H9 (cell line): ENCODE results near the gene CLCN2. TPM values are rescaled to one million over a fixed set of nuclear protein-coding genes. Genes with fewer than 3 reads are reported as not detected.

ENCODE experiments used
- DNase-seq: peaks from one replicate; pipeline ENCODE4 v3.0.0-alpha.2; 2017
- H2AFZ ChIP-seq: one replicate; pipeline ENCODE4 v1.6.1; 2013; ENCODE audit warnings: mild to moderate bottlenecking, low read length, control low read depth, moderate library complexity
- H2AK5ac ChIP-seq: 2 replicates; pipeline ENCODE4 v1.6.1; 2013; ENCODE audit warnings: low read length, control low read depth, mixed read lengths; ENCODE audit not compliant: insufficient read length
- H2BK120ac ChIP-seq: one replicate; pipeline ENCODE4 v1.6.1; 2013; ENCODE audit warnings: low read depth, mild to moderate bottlenecking, low read length, control low read depth, inconsistent platforms; ENCODE audit not compliant: poor library complexity, severe bottlenecking
- H2BK12ac ChIP-seq: 2 replicates; pipeline ENCODE4 v1.6.1; 2013; ENCODE audit warnings: low read length, control low read depth, mixed read lengths, low read depth; ENCODE audit not compliant: insufficient read length
- H2BK15ac ChIP-seq: 2 replicates; pipeline ENCODE4 v1.6.1; 2013; ENCODE audit warnings: low read depth, low read length, control low read depth
- H2BK20ac ChIP-seq: one replicate; pipeline ENCODE4 v1.6.1; 2013; ENCODE audit warnings: low read depth, mild to moderate bottlenecking, low read length, control low read depth, inconsistent platforms; ENCODE audit not compliant: poor library complexity, severe bottlenecking
- H2BK5ac ChIP-seq: 2 replicates; pipeline ENCODE4 v1.6.1; 2013; ENCODE audit warnings: low read length, control low read depth, mixed read lengths; ENCODE audit not compliant: insufficient read length
- H3K14ac ChIP-seq: 2 replicates; pipeline ENCODE4 v1.6.1; 2013; ENCODE audit warnings: low read length, control low read depth; ENCODE audit not compliant: insufficient read depth
- H3K18ac ChIP-seq: 2 replicates; pipeline ENCODE4 v1.6.1; 2013; ENCODE audit warnings: low read depth, mild to moderate bottlenecking, mixed read lengths, low read length, control low read depth; ENCODE audit not compliant: insufficient read length
- H3K23ac ChIP-seq: 2 replicates; pipeline ENCODE4 v1.6.1; 2013; ENCODE audit warnings: low read length, control low read depth, mixed read lengths, low read depth; ENCODE audit not compliant: insufficient read length
- H3K23me2 ChIP-seq: 2 replicates; pipeline ENCODE4 v1.6.1; 2013; ENCODE audit warnings: low read depth, mild to moderate bottlenecking, mixed read lengths, low read length, control low read depth; ENCODE audit not compliant: insufficient read length, poor library complexity, severe bottlenecking
- H3K27ac ChIP-seq: 2 replicates; pipeline ENCODE4 v1.5.1; 2013; ENCODE audit warnings: low read length, control low read depth, mixed read lengths, low read depth; ENCODE audit not compliant: insufficient read length
- H3K27me3 ChIP-seq: 2 replicates; pipeline ENCODE4 v1.6.1; 2013; ENCODE audit warnings: low read length, control low read depth, inconsistent platforms; ENCODE audit not compliant: insufficient read depth
- H3K4ac ChIP-seq: 2 replicates; pipeline ENCODE4 v1.6.1; 2013; ENCODE audit warnings: low read depth, mild to moderate bottlenecking, control low read depth, inconsistent platforms, low read length, moderate library complexity
- H3K4me1 ChIP-seq: 2 replicates; pipeline ENCODE4 v1.6.1; 2013; ENCODE audit warnings: low read length, control low read depth, inconsistent platforms; ENCODE audit not compliant: insufficient read depth
- H3K4me2 ChIP-seq: 2 replicates; pipeline ENCODE4 v1.6.1; 2013; ENCODE audit warnings: low read length, control low read depth, mixed read lengths; ENCODE audit not compliant: insufficient read length, insufficient read depth
- H3K56ac ChIP-seq: 2 replicates; pipeline ENCODE4 v1.6.1; 2013; ENCODE audit warnings: low read depth, mild to moderate bottlenecking, mixed read lengths, low read length, control low read depth; ENCODE audit not compliant: insufficient read length
- H3K79me1 ChIP-seq: 2 replicates; pipeline ENCODE4 v1.6.1; 2013; ENCODE audit warnings: low read depth, mild to moderate bottlenecking, moderate library complexity, low read length, control low read depth, inconsistent platforms; ENCODE audit not compliant: insufficient read depth, poor library complexity, severe bottlenecking
- H3K79me2 ChIP-seq: 2 replicates; pipeline ENCODE4 v1.6.1; 2013; ENCODE audit warnings: low read length, control low read depth, inconsistent platforms; ENCODE audit not compliant: insufficient read depth
- H3K9ac ChIP-seq: 2 replicates; pipeline ENCODE4 v1.6.1; 2013; ENCODE audit warnings: low read length, control low read depth, mixed read lengths; ENCODE audit not compliant: insufficient read length; ENCODE audit errors: extremely low read depth
- H3K9me3 ChIP-seq: one replicate; pipeline ENCODE4 v1.6.1; 2013; ENCODE audit warnings: low read depth, low read length, inconsistent platforms; ENCODE audit not compliant: control insufficient read depth
- H3T11ph ChIP-seq: one replicate; pipeline ENCODE4 v1.6.1; 2013; ENCODE audit warnings: mild to moderate bottlenecking, low read length, control low read depth, inconsistent platforms
- H4K20me1 ChIP-seq: one replicate; pipeline ENCODE4 v1.6.1; 2013; ENCODE audit not compliant: control insufficient read depth, insufficient read length, insufficient read depth
- H4K5ac ChIP-seq: 2 replicates; pipeline ENCODE4 v1.6.1; 2013; ENCODE audit warnings: low read depth, mild to moderate bottlenecking, mixed read lengths, low read length, control low read depth; ENCODE audit not compliant: insufficient read length
- H4K8ac ChIP-seq: replicated peaks from 2 replicates; pipeline ENCODE4 v1.6.1; 2013; ENCODE audit warnings: low read length, control low read depth, mixed read lengths, low read depth; ENCODE audit not compliant: insufficient read length
- H4K91ac ChIP-seq: 2 replicates; pipeline ENCODE4 v1.6.1; 2013; ENCODE audit warnings: low read depth, mild to moderate bottlenecking, moderate library complexity, mixed read lengths, low read length, control low read depth; ENCODE audit not compliant: insufficient read length
- H3K27ac Mint-ChIP-seq, 3 experiments: 2 replicates in 2 of 3; 3 replicates in 1 of 3; pipeline ENCODE4 v1.8.0; 2020 to 2021; ENCODE audit warnings: mixed read lengths in 3 of 3, mild to moderate bottlenecking in 1 of 3, moderate library complexity in 1 of 3
- H3K27me3 Mint-ChIP-seq: 2 replicates; pipeline ENCODE4 v1.8.0; 2021; ENCODE audit warnings: low read depth, mild to moderate bottlenecking, moderate library complexity, mixed read lengths
- H3K36me3 Mint-ChIP-seq, 3 experiments: 2 replicates in 2 of 3; 3 replicates in 1 of 3; pipeline ENCODE4 v1.8.0; 2020 to 2021; ENCODE audit warnings: low read depth in 3 of 3, mixed read lengths in 3 of 3; ENCODE audit not compliant: insufficient read depth in 1 of 3
- H3K4me1 Mint-ChIP-seq, 2 experiments: 2 replicates each; pipeline ENCODE4 v1.8.0; 2020; ENCODE audit warnings: mixed read lengths in 2 of 2
- H3K4me3 Mint-ChIP-seq, 2 experiments: 2 replicates in 1 of 2; 3 replicates in 1 of 2; pipeline ENCODE4 v1.8.0; 2020 to 2021; ENCODE audit warnings: mild to moderate bottlenecking in 2 of 2, mixed read lengths in 2 of 2, moderate library complexity in 1 of 2
- H3K9me3 Mint-ChIP-seq, 2 experiments: 2 replicates in 1 of 2; 3 replicates in 1 of 2; pipeline ENCODE4 v1.8.0; 2020; ENCODE audit warnings: mild to moderate bottlenecking in 2 of 2, mixed read lengths in 2 of 2, moderate library complexity in 1 of 2
- WGBS: extraction: QIAGEN DNeasy Blood & Tissue Kit; methylation state at CpG from one replicate; pipeline ENCODE4 v1.1.7; 2013; ENCODE audit warnings: missing lambda C conversion rate, low lambda C conversion rate, mixed read lengths; ENCODE audit not compliant: insufficient read length; ENCODE audit errors: extremely low coverage; 5-methylcytosine and 5-hydroxymethylcytosine counted together
- total RNA-seq: library from RNA; stranded (reverse); gene quantifications from 2 replicates; pipeline ENCODE4 v1.2.1, GENCODE V29; 2021
- TF ChIP-seq, protein P1 (sequence below): fragments of 200-600 bp; sonication (generic); conservative IDR thresholded peaks from 3 replicates; pipeline ENCODE4 v1.8.0; 2021; ENCODE audit warnings: antibody characterized with exemption, mild to moderate bottlenecking

The CLCN2 gene
- total RNA-seq, 1 experiment from 2014 or later = 17.2 TPM

DNA sequence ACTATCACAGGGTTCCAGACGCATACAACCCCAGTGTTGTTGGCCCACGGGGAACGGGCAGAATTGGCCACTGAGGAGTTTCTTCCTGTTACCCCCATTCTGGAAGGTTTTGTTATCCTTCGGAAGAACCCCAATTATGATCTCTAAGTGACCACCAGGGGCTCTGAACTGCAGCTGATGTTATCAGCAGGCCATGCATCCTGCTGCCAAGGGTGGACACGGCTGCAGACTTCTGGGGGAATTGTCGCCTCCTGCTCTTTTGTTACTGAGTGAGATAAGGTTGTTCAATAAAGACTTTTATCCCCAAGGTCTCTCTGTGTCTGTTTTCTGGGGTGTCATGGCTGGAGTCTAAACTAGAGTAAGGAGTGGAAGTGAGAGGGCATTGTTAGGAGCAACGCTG is 52.7 kb downstream of the CLCN2 start:
- Mint-ChIP-seq H3K27me3 (no peaks in the 10 kb centered on the region), H3K4me3 (no peak overlapping the region), H3K4me1 (no peaks in the 10 kb centered on the region; a peak in 1 of 4 replicates), H3K9me3 (no peaks in the 10 kb centered on the region; a peak in 1 of 5 replicates), H3K27ac (no peak overlapping the region; a peak in 1 of 7 replicates), H3K36me3 (peaks cover 52 to 64% (median 55%) of the 10 kb centered on the region in 3 experiments)
- Histone ChIP-seq H3T11ph (no peak overlapping the region), H4K5ac (no peak overlapping the region), H2BK20ac (no peak overlapping the region), H3K23me2 (no peaks in the 10 kb centered on the region), H2AK5ac (no peak overlapping the region), H3K79me2 (no peaks in the 10 kb centered on the region), H3K56ac (no peak overlapping the region), H2BK12ac (no peak overlapping the region), H3K4me1 (no peaks in the 10 kb centered on the region), H3K9ac (no peak overlapping the region), H2BK5ac (no peak overlapping the region), H3K79me1 (no peaks in the 10 kb centered on the region), H4K20me1 (peaks cover 2% of the 10 kb centered on the region), H2BK120ac (no peak overlapping the region), H3K14ac (no peak overlapping the region), H3K4me2 (no peak overlapping the region), H4K8ac (no peak overlapping the region), H3K27ac (no peak overlapping the region), H3K23ac (no peak overlapping the region), H2AFZ (no peak overlapping the region), H3K9me3 (no peaks in the 10 kb centered on the region), H2BK15ac (no peak overlapping the region), H3K27me3 (no peaks in the 10 kb centered on the region), H4K91ac (no peak overlapping the region), H3K4ac (no peak overlapping the region), H3K18ac (no peak overlapping the region)
- no CpG with 5 or more reads among the region's 7 CpGs for WGBS
- TF ChIP-seq, protein P1, sequence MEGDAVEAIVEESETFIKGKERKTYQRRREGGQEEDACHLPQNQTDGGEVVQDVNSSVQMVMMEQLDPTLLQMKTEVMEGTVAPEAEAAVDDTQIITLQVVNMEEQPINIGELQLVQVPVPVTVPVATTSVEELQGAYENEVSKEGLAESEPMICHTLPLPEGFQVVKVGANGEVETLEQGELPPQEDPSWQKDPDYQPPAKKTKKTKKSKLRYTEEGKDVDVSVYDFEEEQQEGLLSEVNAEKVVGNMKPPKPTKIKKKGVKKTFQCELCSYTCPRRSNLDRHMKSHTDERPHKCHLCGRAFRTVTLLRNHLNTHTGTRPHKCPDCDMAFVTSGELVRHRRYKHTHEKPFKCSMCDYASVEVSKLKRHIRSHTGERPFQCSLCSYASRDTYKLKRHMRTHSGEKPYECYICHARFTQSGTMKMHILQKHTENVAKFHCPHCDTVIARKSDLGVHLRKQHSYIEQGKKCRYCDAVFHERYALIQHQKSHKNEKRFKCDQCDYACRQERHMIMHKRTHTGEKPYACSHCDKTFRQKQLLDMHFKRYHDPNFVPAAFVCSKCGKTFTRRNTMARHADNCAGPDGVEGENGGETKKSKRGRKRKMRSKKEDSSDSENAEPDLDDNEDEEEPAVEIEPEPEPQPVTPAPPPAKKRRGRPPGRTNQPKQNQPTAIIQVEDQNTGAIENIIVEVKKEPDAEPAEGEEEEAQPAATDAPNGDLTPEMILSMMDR = 0 out of 3 replicates have a peak, but pooled peaks have one; percentile 17
- no peak for DNase-seq
